GM18870 (cell line): ENCODE results near the gene C12orf43.

Experiments
- ATAC-seq: cut with Tn5 transposase; IDR thresholded peaks from one replicate; pipeline ENCODE4 v1.9.1; 2021; ENCODE audit warnings: moderate library complexity; ENCODE audit not compliant: unreplicated experiment

C12orf43 gene

GRCh38 chr12:120979220-120979861 lies 36.9 kb downstream of the C12orf43 start:
- ATAC-seq = no peak

- ATAC-seq = no peak
Measured at GRCh38 chr12:120978296-120979219, 37.7 kb downstream of the C12orf43 start, which contains the start of gene HNF1A. Gene HNF1A, plus strand, starts transcription at chr12:120978543. Its CDS starts 226 bp downstream, at chr12:120978769.

DNA sequence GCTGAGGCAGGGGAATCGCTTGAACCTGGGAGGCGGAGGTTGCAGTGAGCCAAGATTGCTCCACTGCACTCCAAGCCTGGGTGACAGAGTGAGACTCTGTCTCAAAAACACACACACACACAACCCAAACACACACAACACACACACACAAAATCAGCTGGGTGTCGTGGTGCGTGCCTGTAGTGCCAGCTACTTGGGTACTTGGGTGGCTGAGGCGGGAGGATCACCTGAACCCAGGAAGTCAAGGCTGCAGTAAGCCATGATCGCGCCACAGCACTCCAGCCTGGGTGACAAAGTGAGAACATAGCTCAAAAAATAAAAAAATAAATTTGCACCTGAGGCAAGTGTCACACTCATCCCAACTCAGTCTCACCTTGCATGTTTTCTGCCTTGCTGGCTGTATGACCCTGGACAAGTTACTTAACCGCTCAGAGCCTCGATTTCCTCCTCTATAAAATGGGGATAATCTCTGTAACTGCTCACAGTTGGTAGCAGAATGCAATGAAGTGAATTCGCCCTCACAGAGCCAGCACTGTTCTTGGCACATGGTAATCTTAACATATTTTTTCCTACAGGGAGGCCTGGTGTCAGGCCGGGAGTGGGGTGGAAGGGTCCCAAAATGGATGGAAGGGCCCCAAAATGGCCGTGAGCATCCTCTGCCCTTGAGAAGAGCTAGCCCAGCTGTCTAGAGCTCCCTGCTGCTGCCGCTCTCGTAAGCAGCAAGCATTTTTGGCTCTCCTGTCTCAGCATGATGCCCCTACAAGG lies 38.6 kb downstream of the C12orf43 start:
- no peak for ATAC-seq

- no peak for ATAC-seq
Measured at GRCh38 chr12:120972870-120973543, 43.3 kb downstream of the C12orf43 start.

DNA sequence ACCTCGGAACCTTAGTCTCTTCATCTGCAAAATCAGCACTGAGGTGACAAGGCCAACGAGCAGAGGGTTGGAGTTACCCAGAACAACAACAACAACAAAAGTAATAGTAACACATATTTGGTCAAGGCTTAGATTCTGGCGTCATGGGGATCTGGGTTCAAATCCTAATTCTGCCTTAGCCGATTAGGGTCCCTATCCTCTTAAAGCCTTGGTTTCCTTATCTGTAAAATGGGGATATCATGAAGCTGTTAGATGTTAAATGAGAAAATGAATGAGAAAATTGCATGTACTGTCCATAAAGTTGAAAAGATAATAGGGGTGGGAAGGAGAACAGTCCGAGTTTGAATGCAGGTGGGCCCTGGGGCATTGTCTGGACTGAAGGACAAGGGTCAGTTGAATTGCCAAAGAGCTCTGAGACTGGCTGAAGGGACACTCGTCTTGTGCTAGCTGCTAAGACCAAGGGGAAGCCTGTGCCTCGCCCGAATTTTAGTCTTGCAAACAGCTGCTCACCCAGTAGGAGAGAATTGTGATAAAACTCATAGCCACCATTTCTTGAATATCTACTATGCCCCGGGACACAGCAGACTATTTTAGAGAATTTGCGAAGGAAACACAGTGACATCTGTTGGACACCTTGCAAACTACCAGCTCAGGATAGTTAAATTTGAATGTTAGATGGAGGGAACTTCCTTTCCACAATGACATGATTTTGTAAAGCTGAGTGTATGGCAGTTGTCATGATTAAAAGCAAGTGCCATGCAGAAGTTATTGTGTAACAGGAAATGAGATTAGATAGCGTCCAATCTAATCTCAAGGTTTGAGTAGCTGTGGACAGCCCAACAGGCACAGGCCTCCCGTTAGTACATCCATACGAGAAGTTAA lies 44.7 kb downstream of the C12orf43 start:
- ATAC-seq = no peak

DNA sequence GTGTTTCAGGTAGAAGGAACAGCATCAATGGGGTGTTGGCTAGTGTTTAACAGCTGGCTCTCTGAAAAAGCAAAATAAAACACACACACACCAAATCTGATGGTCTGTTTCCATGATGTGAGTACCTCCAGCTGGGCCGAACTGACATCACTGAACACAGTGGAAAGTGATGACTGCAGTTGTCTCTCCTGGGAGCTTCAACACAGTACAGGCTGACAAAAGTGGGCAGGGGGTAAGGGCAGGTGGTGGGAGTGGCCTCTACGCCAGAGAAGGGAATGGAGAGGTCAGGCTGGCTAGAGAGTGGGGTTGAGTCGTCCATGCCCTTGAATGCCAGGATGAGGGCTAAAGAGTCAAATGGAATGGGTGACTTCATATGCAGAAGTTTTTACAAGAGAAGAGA lies 46.0 kb downstream of the C12orf43 start:
- ATAC-seq = no peak

GRCh38 chr12:120965534-120966091 lies 50.7 kb downstream of the C12orf43 start:
- ATAC-seq = no peak

DNA sequence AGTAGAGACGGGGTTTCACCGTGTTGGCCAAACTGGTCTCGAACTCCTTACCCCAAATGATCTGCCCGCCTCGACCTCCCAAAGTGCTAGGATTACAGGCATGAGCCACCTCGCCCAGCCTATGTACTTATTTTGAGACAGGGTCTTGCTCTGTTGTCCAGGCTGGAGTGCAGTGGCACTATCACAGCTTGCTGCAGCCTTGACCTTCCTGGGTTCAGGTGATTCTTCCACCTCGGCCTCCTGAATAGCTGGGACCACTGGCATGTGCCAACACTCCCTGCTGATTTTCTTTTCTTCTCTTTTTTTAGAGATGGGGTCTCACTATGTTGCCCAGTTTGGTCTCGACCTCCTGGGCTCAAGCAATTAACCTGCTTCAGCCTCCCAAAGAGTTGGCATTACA lies 52.0 kb downstream of the C12orf43 start:
- ATAC-seq = no peak

DNA sequence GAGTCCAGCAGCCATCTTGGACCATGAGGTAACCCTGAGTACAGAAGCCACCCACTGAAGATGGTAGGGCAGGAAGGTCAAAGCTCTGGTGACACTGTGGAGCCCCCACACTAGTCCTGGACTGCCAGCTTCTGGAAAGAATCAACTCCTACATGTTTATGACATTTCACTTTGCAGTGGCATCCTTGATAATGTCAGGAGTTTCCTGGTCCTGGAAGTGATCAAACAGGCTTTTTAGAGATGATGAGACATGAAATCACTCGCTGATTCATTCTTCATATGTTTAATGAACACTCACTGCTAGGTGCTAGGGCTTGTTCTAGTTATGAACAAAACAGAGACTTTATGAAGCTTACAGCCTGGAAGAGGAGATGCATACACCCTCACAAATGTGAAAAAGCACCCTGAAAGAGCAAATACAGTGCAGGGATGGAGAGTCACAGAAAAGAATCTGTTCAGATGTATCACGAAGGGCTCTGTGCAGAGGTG lies 53.7 kb downstream of the C12orf43 start:
- no peak for ATAC-seq

- ATAC-seq = no peak
Measured at GRCh38 chr12:120961604-120962531, 54.4 kb downstream of the C12orf43 start.

DNA sequence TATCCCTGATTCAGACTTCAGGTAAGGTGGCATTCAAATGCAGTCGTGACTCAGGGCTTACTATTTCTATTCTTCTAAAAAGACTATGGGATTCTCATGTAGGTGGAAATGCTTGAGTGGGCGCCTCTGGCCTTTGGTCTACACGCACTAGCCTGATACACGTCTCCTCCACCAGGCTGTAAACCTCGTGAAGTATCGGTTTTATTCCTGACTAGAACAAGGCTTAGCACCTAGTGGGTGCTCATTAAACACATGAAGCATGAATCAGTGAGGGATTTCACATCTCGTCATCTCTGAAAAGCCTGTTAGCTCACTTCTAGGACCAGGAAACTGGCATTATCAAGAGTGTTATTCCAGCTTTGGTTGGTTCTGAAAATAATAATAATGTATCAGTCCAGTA lies 55.6 kb downstream of the C12orf43 start:
- ATAC-seq = no peak

- ATAC-seq = no peak
Measured at GRCh38 chr12:120959111-120959878, 57.0 kb downstream of the C12orf43 start.

DNA sequence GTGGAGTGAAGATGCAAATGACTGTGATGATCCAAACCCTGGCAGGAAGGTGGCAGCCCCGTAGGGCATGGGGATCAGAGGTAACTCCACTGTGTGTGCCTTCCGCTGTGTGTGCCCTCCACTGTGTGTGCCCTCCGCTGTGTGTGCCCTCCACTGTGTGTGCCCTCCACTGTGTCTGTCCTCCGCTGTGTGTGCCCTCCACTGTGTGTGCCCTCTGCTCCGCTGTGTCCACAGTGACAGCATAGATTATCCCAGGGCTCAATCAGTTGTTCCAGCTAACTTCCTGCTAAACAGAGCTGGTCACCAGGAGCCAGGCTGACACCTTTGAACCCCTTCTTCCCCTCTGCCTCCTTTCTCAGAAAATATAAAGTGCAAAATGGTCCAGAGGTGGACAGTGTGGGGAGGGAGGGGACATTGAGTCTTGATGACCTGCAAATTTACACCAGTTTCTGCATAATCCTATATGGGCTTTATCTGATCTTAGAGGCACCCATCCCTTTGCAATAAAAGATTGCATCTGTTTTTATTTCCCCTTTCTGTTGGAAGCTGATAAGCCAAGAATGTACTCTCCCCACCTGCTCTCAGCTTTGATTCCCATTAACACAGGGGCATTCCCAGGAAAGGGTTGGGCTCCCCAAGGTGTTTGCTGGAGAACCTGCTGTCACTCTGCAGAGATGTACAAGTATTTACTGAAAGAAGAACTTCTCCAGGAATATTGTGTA lies 59.5 kb downstream of the C12orf43 start:
- ATAC-seq = no peak

DNA sequence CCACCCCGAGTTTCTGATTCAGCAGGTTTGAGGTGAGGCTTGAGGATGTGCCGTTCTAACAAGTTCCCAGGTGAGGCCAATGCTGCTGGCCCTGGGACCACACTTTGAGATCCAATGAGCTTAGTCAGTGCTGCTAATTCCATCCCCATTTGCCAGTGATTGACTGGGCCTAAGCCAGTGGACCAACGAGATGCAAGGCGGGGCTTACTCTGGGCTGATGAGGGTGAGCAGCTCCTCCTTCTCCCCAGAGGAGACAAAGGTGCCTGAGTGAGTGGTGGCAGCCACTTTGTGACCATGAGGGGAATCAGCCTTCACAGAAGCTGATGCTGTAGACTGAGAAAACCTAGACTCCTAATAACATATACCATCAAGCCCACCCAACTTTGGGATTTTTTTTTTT lies 61.1 kb downstream of the C12orf43 start:
- ATAC-seq = no peak

- no peak for ATAC-seq
Measured at GRCh38 chr12:120950807-120951206, 65.5 kb downstream of the C12orf43 start.
